Transverse colon (tissue), 4 donors: ENCODE measurements around the gene PSTPIP1.

ENCODE experiments used
- CTCF ChIP-seq, 5 experiments: fragments of 200-600 bp in 3 of 5; fragments of 450-650 bp in 2 of 5; sonication (generic) in 3 of 5; IDR thresholded peaks; 1 replicate in 2 of 5; 2 replicates in 3 of 5; pipeline ENCODE4 v1.5.1; 2016 to 2017; ENCODE audit warnings: antibody characterized with exemption in 5 of 5, inconsistent platforms in 3 of 5, mild to moderate bottlenecking in 2 of 5, moderate library complexity in 1 of 5
- EP300 ChIP-seq: sonication (generic); formaldehyde crosslinking; IDR thresholded peaks from one replicate; pipeline ENCODE4 v1.6.1; 2017; ENCODE audit warnings: antibody characterized with exemption, low read depth
- POLR2A ChIP-seq: fragments of 450-650 bp; IDR thresholded peaks from one replicate; pipeline ENCODE4 v1.6.1; 2016; ENCODE audit warnings: antibody characterized with exemption, mild to moderate bottlenecking, moderate library complexity
- POLR2AphosphoS5 ChIP-seq, 3 donors: sonication (generic); formaldehyde crosslinking; IDR thresholded peaks; one replicate each; pipeline ENCODE4 v1.6.1; 2016; ENCODE audit warnings: antibody characterized with exemption in 3 of 3

GRCh38 chr15:77066971-77067690 lies 72.2 kb downstream of the PSTPIP1 start:
- TF ChIP-seq POLR2A (no peak), CTCF (IDR thresholded peaks at IDR 0.05) (no peak), EP300 (peak; percentile 46), POLR2AphosphoS5 (IDR thresholded peaks at IDR 0.05) (peak in 2 of 3 donors; percentile 58 to 64)
